Neural cell (in vitro differentiated cells): Measurements from ENCODE around the gene RGR. TPM values are rescaled to one million over a fixed set of nuclear protein-coding genes. Genes with fewer than 3 reads are reported as not detected.

ENCODE experiments used
- H2AFZ ChIP-seq: fragments of 200-600, 300-800 bp; sonication (generic), shearing (Covaris generic); 2 replicates; pipeline ENCODE4 v1.6.0; 2014; ENCODE audit warnings: low read depth, mild to moderate bottlenecking, antibody characterized with exemption, low read length, moderate library complexity
- H3F3A ChIP-seq: fragments of 200-600 bp; shearing (Covaris generic); 2 replicates; pipeline ENCODE4 v1.6.1; 2016; ENCODE audit warnings: mild to moderate bottlenecking, moderate library complexity, mixed read lengths, antibody characterized with exemption, low read length; ENCODE audit not compliant: insufficient read depth, poor library complexity, severe bottlenecking
- H3K27ac ChIP-seq: fragments of 200-600, 300-800 bp; sonication (generic), shearing (Covaris generic); 2 replicates; pipeline ENCODE4 v1.5.1; 2014; ENCODE audit warnings: mild to moderate bottlenecking, low read length, moderate library complexity
- H3K27me3 ChIP-seq: fragments of 300-800, 200-600 bp; sonication (generic), shearing (Covaris generic); 2 replicates; pipeline ENCODE4 v1.6.0; 2014; ENCODE audit warnings: mild to moderate bottlenecking, low read depth, low read length, moderate library complexity; ENCODE audit not compliant: insufficient read depth
- H3K36me3 ChIP-seq: fragments of 300-800, 200-600 bp; sonication (generic), shearing (Covaris generic); 2 replicates; pipeline ENCODE4 v1.5.1; 2014; ENCODE audit warnings: mild to moderate bottlenecking, antibody characterized with exemption, low read length, moderate library complexity; ENCODE audit not compliant: insufficient read depth
- H3K4me2 ChIP-seq: fragments of 300-800, 200-600 bp; sonication (generic), shearing (Covaris generic); 2 replicates; pipeline ENCODE4 v1.6.0; 2014; ENCODE audit warnings: mild to moderate bottlenecking, low read length
- H3K4me3 ChIP-seq: fragments of 300-800, 200-600 bp; sonication (generic), shearing (Covaris generic); 2 replicates; pipeline ENCODE4 v1.5.1; 2014; ENCODE audit warnings: mild to moderate bottlenecking, low read length, moderate library complexity
- H3K79me2 ChIP-seq: fragments of 200-600 bp; shearing (Covaris generic); replicated peaks from 2 replicates; pipeline ENCODE4 v1.6.0; 2014; ENCODE audit warnings: mild to moderate bottlenecking, low read length, moderate library complexity; ENCODE audit not compliant: insufficient read depth
- H3K9ac ChIP-seq: fragments of 300-800, 200-600 bp; sonication (generic), shearing (Covaris generic); 2 replicates; pipeline ENCODE4 v1.6.1; 2016; ENCODE audit warnings: mild to moderate bottlenecking, low read length, mixed read lengths
- H3K9me2 ChIP-seq: fragments of 200-600 bp; shearing (Covaris generic); 2 replicates; pipeline ENCODE4 v1.6.1; 2016; ENCODE audit warnings: mild to moderate bottlenecking, low read length, mixed read lengths; ENCODE audit not compliant: insufficient read depth
- H3K9me3 ChIP-seq: fragments of 200-600, 300-800 bp; sonication (generic), shearing (Covaris generic); 2 replicates; pipeline ENCODE4 v1.6.1; 2016; ENCODE audit warnings: mild to moderate bottlenecking, mixed run types, low read length, moderate library complexity, mixed read lengths
- H4K20me1 ChIP-seq: fragments of 200-600 bp; shearing (Covaris generic); 2 replicates; pipeline ENCODE4 v1.6.1; 2016; ENCODE audit warnings: mild to moderate bottlenecking, mixed run types; ENCODE audit not compliant: insufficient read depth
- CTCF ChIP-seq: fragments of 450-650 bp; IDR thresholded peaks from 2 replicates; pipeline ENCODE4 v1.5.1; 2014; ENCODE audit warnings: antibody characterized with exemption, mild to moderate bottlenecking, moderate library complexity; ENCODE audit not compliant: poor library complexity, severe bottlenecking
- EP300 ChIP-seq: fragments of 450-650 bp; conservative IDR thresholded peaks from 2 replicates; pipeline ENCODE4 v1.6.1; 2014; ENCODE audit warnings: antibody characterized with exemption, mild to moderate bottlenecking, moderate library complexity; ENCODE audit not compliant: poor library complexity, severe bottlenecking
- MXI1 ChIP-seq: fragments of 450-650 bp; conservative IDR thresholded peaks from 2 replicates; pipeline ENCODE4 v1.6.1; 2014; ENCODE audit warnings: antibody characterized with exemption, mild to moderate bottlenecking; ENCODE audit not compliant: poor library complexity, severe bottlenecking
- REST ChIP-seq: IDR thresholded peaks from 2 replicates; pipeline ENCODE4 v1.6.1; 2012; ENCODE audit warnings: borderline replicate concordance
- SMC3 ChIP-seq: fragments of 450-650 bp; conservative IDR thresholded peaks from 2 replicates; pipeline ENCODE4 v1.6.1; 2014; ENCODE audit warnings: antibody characterized with exemption, mild to moderate bottlenecking, moderate library complexity; ENCODE audit not compliant: poor library complexity
- polyA plus RNA-seq: library from polyadenylated mRNA; depleted of rRNA; stranded (reverse); fragments of >200 nt; gene quantifications from 2 replicates; pipeline ENCODE4 v1.2.3, GENCODE V29; 2014

Gene RGR
- polyA plus RNA-seq, 1 donor from 2014 or later, result not detected

DNA sequence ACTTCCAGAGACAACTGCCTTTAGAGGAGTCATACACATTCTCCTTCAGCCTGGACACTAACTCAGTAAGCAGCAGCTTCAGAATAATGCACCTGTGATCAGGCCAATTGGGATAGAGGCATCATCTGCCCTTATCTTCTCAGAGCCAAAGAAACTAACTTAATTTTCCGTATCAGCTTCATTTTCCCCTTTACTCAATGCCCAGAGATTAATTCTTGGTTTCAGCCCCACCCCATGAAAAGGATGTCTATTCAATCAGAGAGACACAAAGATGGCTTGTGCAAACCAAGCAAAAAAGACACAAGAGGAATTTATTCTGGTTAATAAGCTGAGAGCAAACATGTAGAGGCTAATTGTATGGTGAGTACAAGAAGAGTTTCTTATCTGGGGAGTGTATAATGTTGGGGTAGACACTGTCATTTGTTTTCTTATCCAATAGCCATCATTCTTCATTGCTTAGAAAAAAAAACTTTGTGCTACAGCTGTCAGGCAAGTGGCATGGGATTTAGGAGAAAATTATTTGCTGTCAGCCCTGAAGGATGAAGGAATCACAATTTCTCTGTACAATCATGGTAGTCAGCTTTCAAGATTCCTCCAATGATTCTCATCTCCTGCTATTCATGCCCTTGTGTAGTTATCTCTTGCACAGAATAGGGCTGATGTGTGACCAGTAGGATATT is 44.8 kb downstream of the RGR start:
- no peaks in the 10 kb centered on the region for H3K9me3 ChIP-seq
- H3K27ac ChIP-seq, result no peak overlapping the region
- H2AFZ ChIP-seq, result no peak overlapping the region
- H3K36me3 ChIP-seq, result no peaks in the 10 kb centered on the region
- no peaks in the 10 kb centered on the region for H3F3A ChIP-seq
- H3K4me3 ChIP-seq, result peak overlapping the region; percentile 4
- H3K9ac ChIP-seq, result no peak overlapping the region
- no peaks in the 10 kb centered on the region for H3K79me2 ChIP-seq
- H4K20me1 ChIP-seq, result no peaks in the 10 kb centered on the region
- peak overlapping the region; percentile 46 for H3K4me2 ChIP-seq
- no peaks in the 10 kb centered on the region for H3K9me2 ChIP-seq
- TF ChIP-seq SMC3, result no peak
- TF ChIP-seq CTCF, result no peak
- peak; percentile 81 for TF ChIP-seq EP300
- no peaks in the 10 kb centered on the region for H3K27me3 ChIP-seq

GRCh38 chr10:84290235-84290634 is 45.4 kb downstream of the RGR start:
- Histone ChIP-seq H3F3A (no peaks in the 10 kb centered on the region), H3K9me3 (no peaks in the 10 kb centered on the region), H3K79me2 (no peaks in the 10 kb centered on the region), H3K27me3 (no peaks in the 10 kb centered on the region), H3K4me3 (peak overlapping the region; percentile 4), H2AFZ (no peak overlapping the region), H3K4me2 (no peak overlapping the region), H3K9me2 (no peaks in the 10 kb centered on the region), H3K9ac (no peak overlapping the region), H3K27ac (no peak overlapping the region), H3K36me3 (no peaks in the 10 kb centered on the region), H4K20me1 (no peaks in the 10 kb centered on the region)
- TF ChIP-seq REST (peak; percentile 4), MXI1 (no peak)

DNA sequence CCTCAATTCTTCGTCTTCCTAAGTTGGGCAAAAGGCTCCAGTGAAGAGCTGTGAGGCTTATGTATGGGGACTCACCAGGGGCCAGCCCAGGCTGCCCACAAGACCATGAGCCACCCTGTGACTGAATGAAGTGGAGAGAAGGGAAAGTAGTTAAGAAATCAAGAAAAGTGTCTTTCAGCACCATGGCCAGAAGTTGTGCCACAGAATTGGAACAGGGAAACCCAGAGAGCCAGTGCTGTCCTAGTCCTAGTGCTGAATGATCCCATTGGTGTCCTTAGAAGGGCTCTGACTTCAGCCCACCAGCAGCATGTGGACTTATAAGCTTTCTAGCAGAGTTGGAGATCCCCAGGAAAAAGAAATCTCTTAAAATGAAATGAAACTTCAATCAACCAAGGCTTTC is 46.5 kb downstream of the RGR start:
- Histone ChIP-seq H3K9me2 (no peaks in the 10 kb centered on the region), H3K4me3 (no peak overlapping the region), H2AFZ (no peak overlapping the region)

More for the DNA sequence above, 46.5 kb downstream of the RGR start:
- TF ChIP-seq REST, result peak; percentile 43
- TF ChIP-seq MXI1, result no peak
- Histone ChIP-seq H3K79me2 (no peaks in the 10 kb centered on the region), H3F3A (no peaks in the 10 kb centered on the region), H3K4me2 (no peak overlapping the region), H3K27me3 (no peaks in the 10 kb centered on the region), H3K27ac (no peak overlapping the region), H4K20me1 (no peaks in the 10 kb centered on the region), H3K36me3 (no peaks in the 10 kb centered on the region), H3K9ac (no peak overlapping the region), H3K9me3 (no peaks in the 10 kb centered on the region)
